Fibroblast of lung (primary cell): ENCODE results near the gene CMTM5.

ENCODE experiments used
- EZH2 ChIP-seq: IDR thresholded peaks from 2 replicates; pipeline ENCODE4 v1.5.1; 2012; ENCODE audit warnings: low read length, control low read depth, mild to moderate bottlenecking; ENCODE audit errors: missing control alignments
- TF ChIP-seq, protein P1 (sequence below), 2 donors: IDR thresholded peaks in 1 of 2; conservative IDR thresholded peaks in 1 of 2; 1 replicate in 1 of 2; 2 replicates in 1 of 2; pipeline ENCODE4 v1.5.1; 2011 to 2012; ENCODE audit warnings: low read length in 2 of 2, control low read depth in 1 of 2, inconsistent platforms in 1 of 2, low read depth in 1 of 2, mild to moderate bottlenecking in 1 of 2

GRCh38 chr14:23399136-23399535, 22.3 kb downstream of the CMTM5 start:
- TF ChIP-seq, protein P1, sequence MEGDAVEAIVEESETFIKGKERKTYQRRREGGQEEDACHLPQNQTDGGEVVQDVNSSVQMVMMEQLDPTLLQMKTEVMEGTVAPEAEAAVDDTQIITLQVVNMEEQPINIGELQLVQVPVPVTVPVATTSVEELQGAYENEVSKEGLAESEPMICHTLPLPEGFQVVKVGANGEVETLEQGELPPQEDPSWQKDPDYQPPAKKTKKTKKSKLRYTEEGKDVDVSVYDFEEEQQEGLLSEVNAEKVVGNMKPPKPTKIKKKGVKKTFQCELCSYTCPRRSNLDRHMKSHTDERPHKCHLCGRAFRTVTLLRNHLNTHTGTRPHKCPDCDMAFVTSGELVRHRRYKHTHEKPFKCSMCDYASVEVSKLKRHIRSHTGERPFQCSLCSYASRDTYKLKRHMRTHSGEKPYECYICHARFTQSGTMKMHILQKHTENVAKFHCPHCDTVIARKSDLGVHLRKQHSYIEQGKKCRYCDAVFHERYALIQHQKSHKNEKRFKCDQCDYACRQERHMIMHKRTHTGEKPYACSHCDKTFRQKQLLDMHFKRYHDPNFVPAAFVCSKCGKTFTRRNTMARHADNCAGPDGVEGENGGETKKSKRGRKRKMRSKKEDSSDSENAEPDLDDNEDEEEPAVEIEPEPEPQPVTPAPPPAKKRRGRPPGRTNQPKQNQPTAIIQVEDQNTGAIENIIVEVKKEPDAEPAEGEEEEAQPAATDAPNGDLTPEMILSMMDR (conservative IDR thresholded peaks at IDR 0.05 in 1 of 2, IDR thresholded peaks at IDR 0.05 in 1 of 2; ENCODE audit: low read depth in 1 of 2, low read length in 2 of 2): no peak
- no peak for TF ChIP-seq EZH2
